Measurements from ENCODE around the gene RASL11A.

- TF ChIP-seq EP300 (IDR thresholded peaks at IDR 0.05) = no peak
- no peak for TF ChIP-seq CTCF (IDR thresholded peaks at IDR 0.05)
- no peak for TF ChIP-seq POLR2AphosphoS5 (IDR thresholded peaks at IDR 0.05)
- TF ChIP-seq POLR2A (IDR thresholded peaks at IDR 0.05) = no peak
Measured at GRCh38 chr13:27310946-27311345, 40.3 kb downstream of the RASL11A start.

Data from stomach (tissue), 4 donors.